ENCODE measurements around the gene PCLO. TPM values are rescaled to one million over a fixed set of nuclear protein-coding genes. Genes with fewer than 3 reads are reported as not detected.

Gene PCLO
- total and polyA plus RNA-seq, 2 of the 8 experiments (the other 6 are each of a cell fraction or from before 2014, with no cell fraction given) = 1.5 to 3.2 TPM

- no peak for TF ChIP-seq CHD7 (IDR thresholded peaks at IDR 0.05; ENCODE audit: insufficient replicate concordance, low read length)
- TF ChIP-seq EGR1 (IDR thresholded peaks at IDR 0.05; ENCODE audit: borderline replicate concordance, low read depth, low read length) = no peak
- TF ChIP-seq FOSL1 (IDR thresholded peaks at IDR 0.05; ENCODE audit: insufficient read depth, low read depth, low read length) = no peak
- TF ChIP-seq EP300 (IDR thresholded peaks at IDR 0.05; ENCODE audit: borderline replicate concordance in 1 of 2, low read depth in 2 of 2, low read length in 2 of 2) = no peak
- TF ChIP-seq JUN (IDR thresholded peaks at IDR 0.05; ENCODE audit: low read depth, low read length) = no peak
- no peak for TF ChIP-seq SIN3A (conservative IDR thresholded peaks at IDR 0.05 in 1 of 2, IDR thresholded peaks at IDR 0.05 in 1 of 2; ENCODE audit: low read depth in 1 of 2, low read length in 2 of 2)
- TF ChIP-seq ZNF274 (IDR thresholded peaks at IDR 0.05; ENCODE audit: borderline replicate concordance, extremely low read depth, low read length) = no peak
- no peak for TF ChIP-seq PHF8 (conservative IDR thresholded peaks at IDR 0.05; ENCODE audit: low read depth, low read length)
- no peak for TF ChIP-seq HDAC6 (IDR thresholded peaks at IDR 0.05; ENCODE audit: low read depth, low read length)
- TF ChIP-seq RAD21 (IDR thresholded peaks at IDR 0.05 in 1 of 2, conservative IDR thresholded peaks at IDR 0.05 in 1 of 2; ENCODE audit: low read depth in 2 of 2, low read length in 2 of 2) = no peak
- TF ChIP-seq TEAD4 (IDR thresholded peaks at IDR 0.05; ENCODE audit: low read depth, low read length) = no peak
These were observed 123.9 kb downstream of the PCLO start (continued) for GRCh38 chr7:83038787-83039186.
